ENCODE results near the gene CPPED1. TPM values are rescaled to one million over a fixed set of nuclear protein-coding genes. Genes with fewer than 3 reads are reported as not detected.

CPPED1 gene
- total RNA-seq, 2 experiments from 2014 or later, result 1.4 to 2.3 TPM

DNA sequence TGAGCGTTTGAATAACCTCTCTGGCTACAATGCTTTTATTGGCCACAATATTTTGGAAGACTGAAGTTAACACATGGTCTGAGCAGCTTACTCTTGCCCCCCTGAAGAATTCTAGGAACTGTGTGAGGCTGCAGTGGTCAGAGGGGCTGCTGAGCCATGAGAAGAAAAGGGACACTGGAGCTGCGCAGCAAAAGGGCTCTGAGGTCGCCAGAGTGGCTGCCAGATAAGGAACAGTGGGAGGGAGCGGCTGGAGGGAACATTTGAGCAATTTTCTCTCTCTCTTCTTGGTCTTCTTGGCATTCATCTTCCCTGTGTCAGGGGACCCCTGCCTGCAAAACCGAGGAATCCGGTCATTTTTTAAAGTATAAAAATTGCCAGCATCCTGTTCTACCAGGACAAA lies 66.1 kb downstream of the CPPED1 start:
- no peak overlapping the region for H3K4me3 Mint-ChIP-seq
- no peaks in the 10 kb centered on the region for H3K27me3 ChIP-seq (ENCODE audit: control insufficient read depth in 1 of 2, insufficient read depth in 2 of 2, low read length in 2 of 2)
- H3K36me3 ChIP-seq (ENCODE audit: insufficient read depth, low read length), result peaks cover 9% of the 10 kb centered on the region
- intact Hi-C loops (cut with DNase I, micrococcal nuclease), result no loop called here
- ChIA-PET CTCF (no interaction called here), POLR2A (no interaction called here)
- no peaks in the 10 kb centered on the region for H3K4me1 ChIP-seq (ENCODE audit: insufficient read depth, low read length)
- no peaks in the 10 kb centered on the region for H3K4me1 Mint-ChIP-seq (ENCODE audit: low read depth)
- H3K9me3 Mint-ChIP-seq, result peaks cover 10% of the 10 kb centered on the region
- TF ChIP-seq, protein P1, sequence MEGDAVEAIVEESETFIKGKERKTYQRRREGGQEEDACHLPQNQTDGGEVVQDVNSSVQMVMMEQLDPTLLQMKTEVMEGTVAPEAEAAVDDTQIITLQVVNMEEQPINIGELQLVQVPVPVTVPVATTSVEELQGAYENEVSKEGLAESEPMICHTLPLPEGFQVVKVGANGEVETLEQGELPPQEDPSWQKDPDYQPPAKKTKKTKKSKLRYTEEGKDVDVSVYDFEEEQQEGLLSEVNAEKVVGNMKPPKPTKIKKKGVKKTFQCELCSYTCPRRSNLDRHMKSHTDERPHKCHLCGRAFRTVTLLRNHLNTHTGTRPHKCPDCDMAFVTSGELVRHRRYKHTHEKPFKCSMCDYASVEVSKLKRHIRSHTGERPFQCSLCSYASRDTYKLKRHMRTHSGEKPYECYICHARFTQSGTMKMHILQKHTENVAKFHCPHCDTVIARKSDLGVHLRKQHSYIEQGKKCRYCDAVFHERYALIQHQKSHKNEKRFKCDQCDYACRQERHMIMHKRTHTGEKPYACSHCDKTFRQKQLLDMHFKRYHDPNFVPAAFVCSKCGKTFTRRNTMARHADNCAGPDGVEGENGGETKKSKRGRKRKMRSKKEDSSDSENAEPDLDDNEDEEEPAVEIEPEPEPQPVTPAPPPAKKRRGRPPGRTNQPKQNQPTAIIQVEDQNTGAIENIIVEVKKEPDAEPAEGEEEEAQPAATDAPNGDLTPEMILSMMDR (IDR thresholded peaks at IDR 0.05), result no peak
- no peak overlapping the region for H3K27ac Mint-ChIP-seq
- no peak overlapping the region for H3K4me3 ChIP-seq (ENCODE audit: low read length)
- no peak overlapping the region for H3K27ac ChIP-seq (ENCODE audit: low read depth in 1 of 2, low read length in 2 of 2)
- ATAC-seq (ENCODE audit: poor library complexity), result no peak
- H3K9me3 ChIP-seq (ENCODE audit: control insufficient read depth in 1 of 2, insufficient read depth in 1 of 2, low read length in 2 of 2), result peaks cover 11 to 21% of the 10 kb centered on the region in 2 experiments
- DNase-seq, result no peak
- H3K27me3 Mint-ChIP-seq, result no peaks in the 10 kb centered on the region
- peaks cover 51% of the 10 kb centered on the region for H3K36me3 Mint-ChIP-seq (ENCODE audit: low read depth)

DNA sequence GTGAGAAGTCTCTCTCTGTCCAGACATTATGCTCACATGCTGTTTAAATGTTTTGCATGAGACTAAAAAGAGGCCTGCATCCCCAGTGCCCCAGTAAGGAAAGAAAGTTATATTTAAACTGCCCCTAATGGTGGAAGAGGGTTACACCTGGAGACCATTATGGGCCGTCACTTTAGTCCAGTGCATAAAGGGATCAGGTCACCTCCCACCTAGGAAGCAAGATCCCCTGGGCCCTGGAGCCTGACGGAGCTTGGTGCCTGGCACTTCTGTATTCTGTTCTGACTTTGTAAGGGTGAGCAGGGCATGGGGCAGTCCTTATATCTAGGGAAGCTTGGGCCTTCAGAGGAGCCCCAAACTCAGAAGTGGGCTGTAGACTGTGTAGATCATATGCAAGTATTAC lies 67.9 kb downstream of the CPPED1 start:
- H3K36me3 Mint-ChIP-seq (ENCODE audit: low read depth), result peaks cover 54% of the 10 kb centered on the region
- no peak for DNase-seq
- ATAC-seq (ENCODE audit: poor library complexity), result no peak
- H3K4me3 ChIP-seq (ENCODE audit: low read length), result no peak overlapping the region
- H3K27ac Mint-ChIP-seq, result no peak overlapping the region
- TF ChIP-seq, protein P1 (IDR thresholded peaks at IDR 0.05), result no peak
- POLR2A ChIA-PET, result no interaction called here
- H3K9me3 Mint-ChIP-seq, result peaks cover 16% of the 10 kb centered on the region
- intact Hi-C loops (cut with DNase I, micrococcal nuclease), result no loop called here
- peaks cover 21 to 32% of the 10 kb centered on the region in 2 experiments for H3K9me3 ChIP-seq (ENCODE audit: control insufficient read depth in 1 of 2, insufficient read depth in 1 of 2, low read length in 2 of 2)
- no peaks in the 10 kb centered on the region for H3K4me1 Mint-ChIP-seq (ENCODE audit: low read depth)
- H3K27me3 ChIP-seq (ENCODE audit: control insufficient read depth in 1 of 2, insufficient read depth in 2 of 2, low read length in 2 of 2), result no peaks in the 10 kb centered on the region
- no peaks in the 10 kb centered on the region for H3K4me1 ChIP-seq (ENCODE audit: insufficient read depth, low read length)
- H3K36me3 ChIP-seq (ENCODE audit: insufficient read depth, low read length), result peaks cover 4% of the 10 kb centered on the region
- H3K4me3 Mint-ChIP-seq, result no peak overlapping the region
- no peaks in the 10 kb centered on the region for H3K27me3 Mint-ChIP-seq
- CTCF ChIA-PET, result no interaction called here
- H3K27ac ChIP-seq (ENCODE audit: low read depth in 1 of 2, low read length in 2 of 2), result no peak overlapping the region

DNA sequence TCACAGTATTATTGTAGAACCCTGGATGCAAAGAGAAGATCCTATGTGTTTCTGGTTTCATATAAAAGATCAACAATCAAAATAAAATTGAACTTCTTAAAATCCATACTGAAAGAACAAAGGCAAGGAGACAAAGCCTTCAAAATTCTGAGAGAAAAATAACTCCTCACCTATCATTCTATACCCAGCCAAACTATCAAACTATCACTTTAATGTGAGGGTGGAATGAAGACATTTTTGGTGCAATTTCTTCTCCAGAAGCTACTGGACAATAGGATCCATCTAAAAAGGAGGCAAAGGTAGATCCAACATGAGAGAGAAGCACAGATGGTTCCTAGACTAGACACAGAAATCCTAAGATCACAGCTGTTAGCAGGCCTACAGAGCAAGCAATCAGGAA lies 71.1 kb downstream of the CPPED1 start:
- no peak for DNase-seq
- H3K4me1 ChIP-seq (ENCODE audit: insufficient read depth, low read length), result no peaks in the 10 kb centered on the region
- H3K27me3 Mint-ChIP-seq, result no peaks in the 10 kb centered on the region
- no peaks in the 10 kb centered on the region for H3K36me3 ChIP-seq (ENCODE audit: insufficient read depth, low read length)
- H3K9me3 ChIP-seq (ENCODE audit: control insufficient read depth in 1 of 2, insufficient read depth in 1 of 2, low read length in 2 of 2), result peaks cover 21 to 32% of the 10 kb centered on the region in 2 experiments
- H3K27me3 ChIP-seq (ENCODE audit: control insufficient read depth in 1 of 2, insufficient read depth in 2 of 2, low read length in 2 of 2), result no peaks in the 10 kb centered on the region
- no peak for ATAC-seq (ENCODE audit: poor library complexity)
- no peak overlapping the region for H3K4me3 ChIP-seq (ENCODE audit: low read length)
- peaks cover 42% of the 10 kb centered on the region for H3K36me3 Mint-ChIP-seq (ENCODE audit: low read depth)
- H3K9me3 Mint-ChIP-seq, result peaks cover 14% of the 10 kb centered on the region
- H3K27ac Mint-ChIP-seq, result no peak overlapping the region
- H3K4me1 Mint-ChIP-seq (ENCODE audit: low read depth), result no peaks in the 10 kb centered on the region
- no peak overlapping the region for H3K27ac ChIP-seq (ENCODE audit: low read depth in 1 of 2, low read length in 2 of 2)
- H3K4me3 Mint-ChIP-seq, result no peak overlapping the region
- ChIA-PET CTCF (no interaction called here), POLR2A (no interaction called here)
- intact Hi-C loops (cut with DNase I, micrococcal nuclease), result no loop called here
- TF ChIP-seq, protein P1 (IDR thresholded peaks at IDR 0.05), result no peak

Measured in CD4-positive, alpha-beta T cell (primary cell).